ENCODE measurements around the gene RINL. TPM values are rescaled to one million over a fixed set of nuclear protein-coding genes. Genes with fewer than 3 reads are reported as not detected.
"Not testable (repeated sequence)": the region's sequence is repeated elsewhere in the genome, so short reads cannot be mapped to it uniquely, and the experiment has no call there.

The RINL gene
- total RNA-seq, 1 experiment from 2014 or later, result 1.3 TPM

GRCh38 chr19:38875656-38876395 lies 2.2 kb downstream of the RINL start:
- H3K9me3 ChIP-seq (ENCODE audit: control insufficient read depth, insufficient read depth, low read depth, low read length), result no peaks in the 10 kb centered on the region
- H3K36me3 ChIP-seq (ENCODE audit: control insufficient read depth, insufficient read depth, low read length), result no peaks in the 10 kb centered on the region
- no peak overlapping the region for H3K4me3 ChIP-seq (ENCODE audit: low read depth in 2 of 2, low read length in 2 of 2)
- POLR2A ChIA-PET, result interaction anchor here (0.6 to 0.9 kb wide), 4 partner anchors 12 to 509 kb away, joined by 3 to 11 read pairs (median 5); partner anchors contain the start of gene NFKBIB
- H3K27me3 ChIP-seq (ENCODE audit: control insufficient read depth, insufficient read depth, low read length), result no peaks in the 10 kb centered on the region
- BruUV-seq (replicated peaks), result no TSS peak
- intact Hi-C loops (cut with micrococcal nuclease; ENCODE audit: unreplicated experiment), result no loop called here
- CTCF ChIA-PET, result interaction anchor here (0.5 to 4.9 kb wide), 3 partner anchors 9 to 77 kb away, joined by 4 to 27 read pairs (median 4); no protein-coding TSS in a partner anchor
- DNase-seq (ENCODE audit: low read depth, low spot score) (no peak), ATAC-seq (no peak)
- TF ChIP-seq POLR2AphosphoS5 (IDR thresholded peaks at IDR 0.05; ENCODE audit: low read depth, low read length), result no peak
- TF ChIP-seq SIN3A (IDR thresholded peaks at IDR 0.05; ENCODE audit: borderline replicate concordance, insufficient read depth, low read depth, low read length), result no peak
- TF ChIP-seq, protein P1, sequence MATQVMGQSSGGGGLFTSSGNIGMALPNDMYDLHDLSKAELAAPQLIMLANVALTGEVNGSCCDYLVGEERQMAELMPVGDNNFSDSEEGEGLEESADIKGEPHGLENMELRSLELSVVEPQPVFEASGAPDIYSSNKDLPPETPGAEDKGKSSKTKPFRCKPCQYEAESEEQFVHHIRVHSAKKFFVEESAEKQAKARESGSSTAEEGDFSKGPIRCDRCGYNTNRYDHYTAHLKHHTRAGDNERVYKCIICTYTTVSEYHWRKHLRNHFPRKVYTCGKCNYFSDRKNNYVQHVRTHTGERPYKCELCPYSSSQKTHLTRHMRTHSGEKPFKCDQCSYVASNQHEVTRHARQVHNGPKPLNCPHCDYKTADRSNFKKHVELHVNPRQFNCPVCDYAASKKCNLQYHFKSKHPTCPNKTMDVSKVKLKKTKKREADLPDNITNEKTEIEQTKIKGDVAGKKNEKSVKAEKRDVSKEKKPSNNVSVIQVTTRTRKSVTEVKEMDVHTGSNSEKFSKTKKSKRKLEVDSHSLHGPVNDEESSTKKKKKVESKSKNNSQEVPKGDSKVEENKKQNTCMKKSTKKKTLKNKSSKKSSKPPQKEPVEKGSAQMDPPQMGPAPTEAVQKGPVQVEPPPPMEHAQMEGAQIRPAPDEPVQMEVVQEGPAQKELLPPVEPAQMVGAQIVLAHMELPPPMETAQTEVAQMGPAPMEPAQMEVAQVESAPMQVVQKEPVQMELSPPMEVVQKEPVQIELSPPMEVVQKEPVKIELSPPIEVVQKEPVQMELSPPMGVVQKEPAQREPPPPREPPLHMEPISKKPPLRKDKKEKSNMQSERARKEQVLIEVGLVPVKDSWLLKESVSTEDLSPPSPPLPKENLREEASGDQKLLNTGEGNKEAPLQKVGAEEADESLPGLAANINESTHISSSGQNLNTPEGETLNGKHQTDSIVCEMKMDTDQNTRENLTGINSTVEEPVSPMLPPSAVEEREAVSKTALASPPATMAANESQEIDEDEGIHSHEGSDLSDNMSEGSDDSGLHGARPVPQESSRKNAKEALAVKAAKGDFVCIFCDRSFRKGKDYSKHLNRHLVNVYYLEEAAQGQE (IDR thresholded peaks at IDR 0.05; ENCODE audit: insufficient read depth in 1 of 2, low read depth in 2 of 2, low read length in 1 of 2), result no peak
- no peak for TF ChIP-seq TCF7L2 (IDR thresholded peaks at IDR 0.05; ENCODE audit: low read depth, low read length)
- no peak for TF ChIP-seq CTCF (IDR thresholded peaks at IDR 0.05)
- in situ Hi-C loops (cut with HindIII; ENCODE audit: low pct_unique_long_range_greater_than_20kb, low sequenced_read_pairs), result no loop called here
- no peak overlapping the region for H3K27ac ChIP-seq (ENCODE audit: low read length)
- H3K4me1 ChIP-seq (ENCODE audit: control insufficient read depth, insufficient read depth, low read length), result peaks cover 7% of the 10 kb centered on the region; the same call in 1 of the 2 replicates

GRCh38 chr19:38873400-38873799 lies 4.7 kb downstream of the RINL start:
- not testable (repeated sequence) for ATAC-seq
- ChIA-PET CTCF (interaction anchor here (0.7 kb wide), 1 partner anchor 152 kb away, joined by 4 read pairs; no protein-coding TSS in a partner anchor), POLR2A (interaction anchor here (0.5 to 0.6 kb wide), 2 partner anchors 33 to 113 kb away, joined by 3 to 9 read pairs; no protein-coding TSS in a partner anchor)

GRCh38 chr19:38870612-38871011 lies 7.5 kb downstream of the RINL start:
- ATAC-seq (no peak), DNase-seq (ENCODE audit: low read depth, low spot score) (no peak)
- ChIA-PET POLR2A (interaction anchor here (0.5 kb wide), 1 partner anchor 35 kb away, joined by 3 read pairs; no protein-coding TSS in a partner anchor), CTCF (interaction anchor here (0.5 to 1.5 kb wide), 3 partner anchors 14 to 17 kb away, joined by 3 to 7 read pairs (median 3); no protein-coding TSS in a partner anchor)
- Histone ChIP-seq H3K4me1 (ENCODE audit: control insufficient read depth, insufficient read depth, low read length) (no peaks in the 10 kb centered on the region), H3K27ac (ENCODE audit: low read length) (no peak overlapping the region), H3K27me3 (ENCODE audit: control insufficient read depth, insufficient read depth, low read length) (no peaks in the 10 kb centered on the region), H3K9me3 (ENCODE audit: control insufficient read depth, insufficient read depth, low read depth, low read length) (no peaks in the 10 kb centered on the region), H3K36me3 (ENCODE audit: control insufficient read depth, insufficient read depth, low read length) (no peaks in the 10 kb centered on the region), H3K4me3 (ENCODE audit: low read depth in 2 of 2, low read length in 2 of 2) (no peak overlapping the region)
- TF ChIP-seq SIN3A (IDR thresholded peaks at IDR 0.05; ENCODE audit: borderline replicate concordance, insufficient read depth, low read depth, low read length), result no peak
- TF ChIP-seq CTCF (IDR thresholded peaks at IDR 0.05), result no peak
- TF ChIP-seq, protein P1 (IDR thresholded peaks at IDR 0.05; ENCODE audit: insufficient read depth in 1 of 2, low read depth in 2 of 2, low read length in 1 of 2), result peak in 1 of 2 experiments; percentile 29; a peak in 1 of 4 replicates
- TF ChIP-seq POLR2AphosphoS5 (IDR thresholded peaks at IDR 0.05; ENCODE audit: low read depth, low read length), result no peak
- intact Hi-C loops (cut with micrococcal nuclease; ENCODE audit: unreplicated experiment) (no loop called here), in situ Hi-C loops (cut with HindIII; ENCODE audit: low pct_unique_long_range_greater_than_20kb, low sequenced_read_pairs) (no loop called here)
- BruUV-seq (replicated peaks), result no TSS peak

More at GRCh38 chr19:38873400-38873799, 4.7 kb downstream of the RINL start:
- BruUV-seq (replicated peaks); DNase-seq (ENCODE audit: low read depth, low spot score); H3K4me1 ChIP-seq (ENCODE audit: control insufficient read depth, insufficient read depth, low read length); H3K36me3 ChIP-seq (ENCODE audit: control insufficient read depth, insufficient read depth, low read length); H3K9me3 ChIP-seq (ENCODE audit: control insufficient read depth, insufficient read depth, low read depth, low read length); intact Hi-C loops (cut with micrococcal nuclease; ENCODE audit: unreplicated experiment); H3K4me3 ChIP-seq (ENCODE audit: low read depth in 2 of 2, low read length in 2 of 2); H3K27me3 ChIP-seq (ENCODE audit: control insufficient read depth, insufficient read depth, low read length); in situ Hi-C loops (cut with HindIII; ENCODE audit: low pct_unique_long_range_greater_than_20kb, low sequenced_read_pairs); H3K27ac ChIP-seq (ENCODE audit: low read length): not testable (repeated sequence)
